ENCODE results near the gene OR11A1.

- TF ChIP-seq CTCF (IDR thresholded peaks at IDR 0.05), result no peak
- TF ChIP-seq POLR2A (IDR thresholded peaks at IDR 0.05), result no peak
These were observed 48.1 kb upstream of the OR11A1 start for GRCh38 chr6:29504961-29505360.

All from adrenal gland (tissue), 5 donors.